ENCODE results near the gene CDKN2B.

CDKN2B gene

DNA sequence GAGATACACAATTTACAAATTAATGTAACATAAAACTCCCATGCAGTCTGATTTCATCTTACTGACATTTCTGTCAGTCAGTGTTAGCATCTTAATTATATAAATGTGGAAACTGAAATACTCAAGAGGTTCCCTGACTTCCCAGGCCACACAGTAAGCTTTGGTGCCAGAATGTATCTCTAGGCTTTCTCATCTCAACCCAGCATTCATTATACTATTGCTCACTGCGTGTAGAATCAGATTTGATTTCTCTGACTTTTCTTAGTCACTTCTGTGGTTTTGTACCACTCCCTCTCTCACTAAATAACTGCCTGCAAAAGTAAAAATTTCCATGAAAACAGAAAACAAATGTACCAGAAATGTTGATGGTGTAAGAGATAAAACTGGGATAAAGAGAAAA is 31.7 kb upstream of the CDKN2B start:
- no peaks in the 10 kb centered on the region for H3K36me3 ChIP-seq
- H3K4me3 ChIP-seq (ENCODE audit: low read depth, low read length): no peak overlapping the region
- H3K9me3 ChIP-seq (ENCODE audit: severe bottlenecking): no peaks in the 10 kb centered on the region
- no peaks in the 10 kb centered on the region for H3K27me3 ChIP-seq (ENCODE audit: insufficient read depth, low read depth, severe bottlenecking)
- no peak overlapping the region for H3K27ac ChIP-seq
- no peak for DNase-seq
- TF ChIP-seq, protein P1, sequence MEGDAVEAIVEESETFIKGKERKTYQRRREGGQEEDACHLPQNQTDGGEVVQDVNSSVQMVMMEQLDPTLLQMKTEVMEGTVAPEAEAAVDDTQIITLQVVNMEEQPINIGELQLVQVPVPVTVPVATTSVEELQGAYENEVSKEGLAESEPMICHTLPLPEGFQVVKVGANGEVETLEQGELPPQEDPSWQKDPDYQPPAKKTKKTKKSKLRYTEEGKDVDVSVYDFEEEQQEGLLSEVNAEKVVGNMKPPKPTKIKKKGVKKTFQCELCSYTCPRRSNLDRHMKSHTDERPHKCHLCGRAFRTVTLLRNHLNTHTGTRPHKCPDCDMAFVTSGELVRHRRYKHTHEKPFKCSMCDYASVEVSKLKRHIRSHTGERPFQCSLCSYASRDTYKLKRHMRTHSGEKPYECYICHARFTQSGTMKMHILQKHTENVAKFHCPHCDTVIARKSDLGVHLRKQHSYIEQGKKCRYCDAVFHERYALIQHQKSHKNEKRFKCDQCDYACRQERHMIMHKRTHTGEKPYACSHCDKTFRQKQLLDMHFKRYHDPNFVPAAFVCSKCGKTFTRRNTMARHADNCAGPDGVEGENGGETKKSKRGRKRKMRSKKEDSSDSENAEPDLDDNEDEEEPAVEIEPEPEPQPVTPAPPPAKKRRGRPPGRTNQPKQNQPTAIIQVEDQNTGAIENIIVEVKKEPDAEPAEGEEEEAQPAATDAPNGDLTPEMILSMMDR (IDR thresholded peaks at IDR 0.05; ENCODE audit: low read depth, low read length): no peak

DNA sequence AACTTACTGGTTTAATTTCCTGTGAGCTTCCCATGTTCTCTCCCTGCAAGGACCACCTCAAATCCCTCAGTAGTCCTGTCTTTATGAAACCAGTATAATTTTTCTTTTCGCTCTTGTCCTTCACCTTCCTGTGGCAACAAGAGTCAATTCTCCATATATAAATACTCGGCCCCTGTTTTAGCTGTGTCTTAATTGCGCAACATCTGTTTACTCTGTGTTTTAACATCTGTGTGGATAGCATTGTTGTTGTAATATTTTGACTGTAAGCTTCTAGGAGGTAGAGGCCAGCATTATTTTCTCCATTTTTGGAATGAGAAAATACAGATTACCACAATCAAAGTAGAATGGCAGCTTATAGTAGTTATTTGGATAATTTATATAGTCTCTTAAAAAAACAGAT is 30.2 kb upstream of the CDKN2B start:
- TF ChIP-seq, protein P1 (IDR thresholded peaks at IDR 0.05; ENCODE audit: low read depth, low read length): no peak
- no peak overlapping the region for H3K27ac ChIP-seq

DNA sequence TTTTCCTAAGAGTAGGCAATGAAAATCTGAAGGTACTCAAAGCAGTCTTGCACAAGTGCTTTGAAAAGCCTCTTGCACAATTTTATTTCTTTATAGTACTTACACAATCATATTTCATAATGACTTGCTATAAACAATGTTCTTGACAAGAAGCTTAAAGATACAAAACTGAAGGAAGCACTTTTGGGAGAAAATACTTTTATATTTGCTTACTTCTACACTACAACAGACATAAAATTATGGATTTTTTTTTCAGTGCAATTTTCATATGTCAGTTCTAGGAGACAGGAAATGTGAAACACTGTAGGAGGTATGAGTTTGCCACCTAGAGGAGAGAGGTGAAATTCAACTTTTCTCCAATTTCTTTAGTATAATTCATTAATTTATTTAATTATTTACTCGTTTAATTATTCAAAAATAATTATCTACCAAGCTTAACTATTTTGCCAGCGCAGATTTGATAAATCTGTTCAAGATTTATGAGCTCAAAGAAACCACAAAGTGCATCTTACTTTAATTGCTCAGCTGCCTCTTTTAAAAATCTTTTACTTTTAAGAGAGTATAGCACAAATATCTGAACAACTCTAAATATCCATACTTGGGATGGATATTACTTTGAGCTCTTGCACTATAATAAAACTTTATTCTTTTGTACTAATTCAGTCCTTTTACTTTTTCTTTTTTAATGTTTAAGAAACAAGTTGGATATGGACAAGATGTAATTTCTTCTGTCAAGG is 29.0 kb upstream of the CDKN2B start:
- H3K36me3 ChIP-seq: no peaks in the 10 kb centered on the region
- no peak for DNase-seq

More for the DNA sequence above, 30.2 kb upstream of the CDKN2B start:
- H3K9me3 ChIP-seq (ENCODE audit: severe bottlenecking): no peaks in the 10 kb centered on the region
- H3K27me3 ChIP-seq (ENCODE audit: insufficient read depth, low read depth, severe bottlenecking): no peaks in the 10 kb centered on the region
- no peaks in the 10 kb centered on the region for H3K36me3 ChIP-seq
- H3K4me3 ChIP-seq (ENCODE audit: low read depth, low read length): no peak overlapping the region
- DNase-seq: no peak

DNA sequence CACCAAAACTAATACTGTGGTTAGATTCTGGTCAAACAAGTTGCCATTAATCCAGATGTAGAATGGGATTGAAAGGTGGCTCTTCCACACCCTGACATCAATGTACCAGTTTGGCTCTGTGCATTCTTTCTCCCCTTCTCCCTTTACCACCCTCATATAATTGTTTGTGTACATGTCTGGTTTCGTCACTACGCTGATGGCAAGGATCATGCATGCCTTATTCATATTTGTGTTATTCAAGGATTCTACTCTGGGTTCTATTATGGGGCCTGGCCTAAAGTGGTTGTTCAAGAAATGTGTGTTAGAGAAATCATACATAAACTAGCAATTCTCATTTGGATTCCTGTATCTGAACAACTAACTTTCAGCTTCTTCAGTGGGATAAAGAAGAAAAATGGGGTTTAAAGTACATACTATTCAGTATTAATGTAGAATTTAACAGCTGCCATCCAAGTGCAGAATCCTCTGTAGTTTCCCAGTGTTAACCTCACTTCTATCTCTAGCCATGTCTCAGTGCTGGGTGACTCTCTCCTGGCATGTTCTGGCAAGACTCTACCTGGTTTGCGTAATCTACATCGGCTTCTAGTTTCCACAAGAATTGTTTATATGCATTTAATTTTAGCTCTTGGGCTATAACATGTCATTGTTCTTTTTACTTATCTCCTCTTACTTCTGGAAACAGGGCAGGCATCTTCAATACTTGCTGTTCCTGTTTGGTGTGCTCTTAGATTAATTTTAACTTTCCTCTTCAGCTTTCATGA is 27.9 kb upstream of the CDKN2B start:
- Histone ChIP-seq H3K4me3 (ENCODE audit: low read depth, low read length) (no peak overlapping the region), H3K27ac (no peak overlapping the region), H3K9me3 (ENCODE audit: severe bottlenecking) (no peaks in the 10 kb centered on the region), H3K27me3 (ENCODE audit: insufficient read depth, low read depth, severe bottlenecking) (no peaks in the 10 kb centered on the region), H3K36me3 (no peaks in the 10 kb centered on the region)
- TF ChIP-seq, protein P1 (IDR thresholded peaks at IDR 0.05; ENCODE audit: low read depth, low read length): no peak
- no peak for DNase-seq

More for the DNA sequence above, 29.0 kb upstream of the CDKN2B start:
- TF ChIP-seq, protein P1 (IDR thresholded peaks at IDR 0.05; ENCODE audit: low read depth, low read length): 0 out of 2 replicates have a peak, but pooled peaks have one; percentile 9
- H3K9me3 ChIP-seq (ENCODE audit: severe bottlenecking): no peaks in the 10 kb centered on the region
- no peak overlapping the region for H3K27ac ChIP-seq
- H3K4me3 ChIP-seq (ENCODE audit: low read depth, low read length): no peak overlapping the region
- H3K27me3 ChIP-seq (ENCODE audit: insufficient read depth, low read depth, severe bottlenecking): no peaks in the 10 kb centered on the region

DNA sequence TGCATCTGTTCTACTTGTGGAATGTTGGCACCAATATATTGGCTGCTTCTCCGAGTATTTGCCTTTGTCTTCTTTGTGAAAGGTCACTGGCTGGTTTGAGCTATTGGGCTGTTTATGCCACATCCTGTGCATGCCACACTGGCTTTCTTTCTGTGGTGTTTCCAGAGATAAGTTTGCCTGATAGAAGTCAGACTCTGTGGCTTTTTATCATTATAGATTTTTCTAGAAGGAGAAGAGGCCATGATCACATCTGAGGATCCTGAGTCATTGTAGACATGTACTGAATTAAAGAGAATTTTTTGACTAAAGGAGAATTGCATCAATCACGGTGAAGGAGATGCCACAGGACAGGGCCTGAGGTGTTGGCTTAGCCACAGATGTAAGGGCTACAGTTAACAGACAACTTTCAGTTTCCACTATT is 26.5 kb upstream of the CDKN2B start:
- no peaks in the 10 kb centered on the region for H3K27me3 ChIP-seq (ENCODE audit: insufficient read depth, low read depth, severe bottlenecking)
- DNase-seq: no peak
- TF ChIP-seq, protein P1 (IDR thresholded peaks at IDR 0.05; ENCODE audit: low read depth, low read length): no peak
- H3K27ac ChIP-seq: no peak overlapping the region
- H3K4me3 ChIP-seq (ENCODE audit: low read depth, low read length): no peak overlapping the region
- H3K9me3 ChIP-seq (ENCODE audit: severe bottlenecking): no peaks in the 10 kb centered on the region
- no peaks in the 10 kb centered on the region for H3K36me3 ChIP-seq
